Measurements from ENCODE around the gene C8A.

Gene C8A

GRCh38 chr1:56938646-56939045, 84.0 kb downstream of the C8A start:
- no peak overlapping the region for H3K4me3 ChIP-seq (ENCODE audit: low read depth, low read length)
- TF ChIP-seq, protein P1, sequence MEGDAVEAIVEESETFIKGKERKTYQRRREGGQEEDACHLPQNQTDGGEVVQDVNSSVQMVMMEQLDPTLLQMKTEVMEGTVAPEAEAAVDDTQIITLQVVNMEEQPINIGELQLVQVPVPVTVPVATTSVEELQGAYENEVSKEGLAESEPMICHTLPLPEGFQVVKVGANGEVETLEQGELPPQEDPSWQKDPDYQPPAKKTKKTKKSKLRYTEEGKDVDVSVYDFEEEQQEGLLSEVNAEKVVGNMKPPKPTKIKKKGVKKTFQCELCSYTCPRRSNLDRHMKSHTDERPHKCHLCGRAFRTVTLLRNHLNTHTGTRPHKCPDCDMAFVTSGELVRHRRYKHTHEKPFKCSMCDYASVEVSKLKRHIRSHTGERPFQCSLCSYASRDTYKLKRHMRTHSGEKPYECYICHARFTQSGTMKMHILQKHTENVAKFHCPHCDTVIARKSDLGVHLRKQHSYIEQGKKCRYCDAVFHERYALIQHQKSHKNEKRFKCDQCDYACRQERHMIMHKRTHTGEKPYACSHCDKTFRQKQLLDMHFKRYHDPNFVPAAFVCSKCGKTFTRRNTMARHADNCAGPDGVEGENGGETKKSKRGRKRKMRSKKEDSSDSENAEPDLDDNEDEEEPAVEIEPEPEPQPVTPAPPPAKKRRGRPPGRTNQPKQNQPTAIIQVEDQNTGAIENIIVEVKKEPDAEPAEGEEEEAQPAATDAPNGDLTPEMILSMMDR (IDR thresholded peaks at IDR 0.05; ENCODE audit: borderline replicate concordance, insufficient read depth, low read depth, low read length) = no peak

DNA sequence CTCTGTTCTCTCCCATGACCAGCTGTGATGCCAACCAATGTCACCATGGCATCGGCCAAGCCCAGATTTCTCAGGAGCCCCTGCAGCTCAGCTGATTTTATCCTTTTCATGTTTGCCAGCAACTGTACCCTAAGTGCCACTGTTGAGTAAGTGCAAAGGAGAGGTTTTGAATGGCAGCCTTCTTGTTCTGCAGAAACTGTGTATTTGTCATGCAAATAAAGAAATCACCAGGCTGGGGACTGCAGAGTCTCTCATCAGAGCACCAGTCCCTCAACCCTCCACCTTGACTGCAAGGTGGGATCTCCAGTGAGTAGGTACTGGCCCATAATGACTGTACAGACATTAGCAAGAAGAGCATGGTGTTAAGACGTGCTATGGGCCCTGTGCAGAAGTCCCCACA, 84.6 kb downstream of the C8A start:
- H3K4me3 ChIP-seq (ENCODE audit: low read depth, low read length) = no peak overlapping the region
- TF ChIP-seq, protein P1 (IDR thresholded peaks at IDR 0.05; ENCODE audit: borderline replicate concordance, insufficient read depth, low read depth, low read length) = no peak

DNA sequence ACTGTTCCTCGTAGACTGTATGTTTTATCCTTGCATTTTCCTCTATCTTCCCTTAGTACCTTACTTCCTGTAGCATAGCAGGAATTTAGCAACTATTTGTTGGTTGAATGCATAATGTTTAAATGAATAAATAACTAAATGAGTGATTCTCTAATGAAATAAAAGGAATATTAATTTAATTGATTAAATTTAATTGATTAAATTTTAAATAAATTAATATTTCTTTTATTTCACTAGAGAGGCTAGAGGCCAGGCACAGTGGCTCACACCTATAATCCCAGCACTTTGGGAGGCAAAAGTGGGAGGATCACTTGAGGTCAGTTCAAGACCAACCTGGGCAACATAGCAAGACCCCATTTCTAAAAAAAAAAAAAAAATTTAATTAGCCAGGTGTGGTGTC, 85.4 kb downstream of the C8A start:
- no peak overlapping the region for H3K4me3 ChIP-seq (ENCODE audit: low read depth, low read length)
- TF ChIP-seq, protein P1 (IDR thresholded peaks at IDR 0.05; ENCODE audit: borderline replicate concordance, insufficient read depth, low read depth, low read length) = no peak

- no peak overlapping the region for H3K4me3 ChIP-seq (ENCODE audit: low read depth, low read length)
- TF ChIP-seq, protein P1 (IDR thresholded peaks at IDR 0.05; ENCODE audit: borderline replicate concordance, insufficient read depth, low read depth, low read length) = no peak
These were observed 93.9 kb downstream of the C8A start for GRCh38 chr1:56948403-56949023.

GRCh38 chr1:56952501-56952900, 97.9 kb downstream of the C8A start:
- TF ChIP-seq, protein P1 (IDR thresholded peaks at IDR 0.05; ENCODE audit: borderline replicate concordance, insufficient read depth, low read depth, low read length) = no peak
- no peak overlapping the region for H3K4me3 ChIP-seq (ENCODE audit: low read depth, low read length)

- TF ChIP-seq, protein P1 (IDR thresholded peaks at IDR 0.05; ENCODE audit: borderline replicate concordance, insufficient read depth, low read depth, low read length) = no peak
- no peak overlapping the region for H3K4me3 ChIP-seq (ENCODE audit: low read depth, low read length)
These were observed 98.8 kb downstream of the C8A start for GRCh38 chr1:56953386-56953785.

- no peak overlapping the region for H3K4me3 ChIP-seq (ENCODE audit: low read depth, low read length)
- TF ChIP-seq, protein P1 (IDR thresholded peaks at IDR 0.05; ENCODE audit: borderline replicate concordance, insufficient read depth, low read depth, low read length) = no peak
These were observed 100.1 kb downstream of the C8A start for GRCh38 chr1:56954664-56955063.

Measured in GM12875 (cell line).